Fibroblast of skin of right quadriceps (primary cell): ENCODE measurements around the gene CAPN8.
A peak's percentile ranks its signal among the peaks of the same experiment; 100 is the strongest.

Experiments
- DNase-seq: peaks from one replicate; pipeline ENCODE4 v3.0.0-alpha.2; 2013

The CAPN8 gene

GRCh38 chr1:223665592-223666312, at the start of gene CAPN8:
CAPN8 (minus strand) TSS chr1:223665701; CDS start chr1:223665646, 55 bp downstream.
- no peak for DNase-seq

- peak; percentile 92 for DNase-seq
These were observed 49.5 kb upstream of the CAPN8 start for GRCh38 chr1:223714849-223715603.

GRCh38 chr1:223714421-223714724, 48.9 kb upstream of the CAPN8 start:
- DNase-seq: no peak

GRCh38 chr1:223713546-223714420, 48.3 kb upstream of the CAPN8 start:
- DNase-seq: no peak

GRCh38 chr1:223712850-223713474, 47.5 kb upstream of the CAPN8 start:
- DNase-seq: no peak

- peak; percentile 86 for DNase-seq
These were observed 46.8 kb upstream of the CAPN8 start, which contains the start of gene CAPN2 for GRCh38 chr1:223712194-223712849. CAPN2 (plus strand) TSS chr1:223712539; CDS start chr1:223712641, 102 bp downstream.

GRCh38 chr1:223711747-223712193, 46.3 kb upstream of the CAPN8 start:
- no peak for DNase-seq

GRCh38 chr1:223711173-223711572, 45.7 kb upstream of the CAPN8 start:
- peak; percentile 65 for DNase-seq

GRCh38 chr1:223710179-223711133, 45.0 kb upstream of the CAPN8 start:
- DNase-seq: no peak

GRCh38 chr1:223709598-223709997, 44.1 kb upstream of the CAPN8 start:
- DNase-seq: peak; percentile 50

GRCh38 chr1:223708651-223709268, 43.3 kb upstream of the CAPN8 start:
- DNase-seq: no peak

- DNase-seq: no peak
These were observed 42.5 kb upstream of the CAPN8 start for GRCh38 chr1:223708001-223708359.

- peak; percentile 97 for DNase-seq
These were observed 41.9 kb upstream of the CAPN8 start for GRCh38 chr1:223707256-223708000.

GRCh38 chr1:223706077-223706973, 40.8 kb upstream of the CAPN8 start:
- DNase-seq: peak; percentile 97

GRCh38 chr1:223704921-223705878, 39.7 kb upstream of the CAPN8 start:
- no peak for DNase-seq

GRCh38 chr1:223703668-223704013, 38.1 kb upstream of the CAPN8 start:
- DNase-seq: no peak
